Left ventricle myocardium superior (tissue), 1 donor: Measurements from ENCODE around the gene TBC1D16. TPM values are rescaled to one million over a fixed set of nuclear protein-coding genes. Genes with fewer than 3 reads are reported as not detected.

Experiments
- ATAC-seq: fragments of 200-7000 bp; cut with Tn5 transposase; one replicate; pipeline ENCODE4 v1.9.1; 2020; ENCODE audit warnings: mild to moderate bottlenecking, moderate library complexity
- DNase-seq: peaks from one replicate; pipeline ENCODE4 v3.0.0-alpha.2; 2020
- intact Hi-C: fragments of 100-400 bp; cut with micrococcal nuclease; formaldehyde crosslinking; loops from one replicate; pipeline ENCODE4 v1.11.0; 2022
- total RNA-seq: library from RNA; stranded (reverse); fragmentation: NEBNext Ultra II Directional; extraction: Animal tissue kit (Norgen Biotek cat#: 25700); gene quantifications from one replicate; pipeline ENCODE4 v1.2.1, GENCODE V29; 2021
- donor health status: DM: no; HTN: yes; CAD: no; lungs with severe emphysema.

Gene TBC1D16
- total RNA-seq, 1 donor from 2014 or later = 13.1 TPM

- intact Hi-C loops = no loop called here
- DNase-seq = no peak
- no peak for ATAC-seq
Measured at GRCh38 chr17:79892457-79893241, 143.0 kb downstream of the TBC1D16 start.

GRCh38 chr17:79891113-79891730, 144.4 kb downstream of the TBC1D16 start:
- ATAC-seq (no peak), DNase-seq (no peak)
- intact Hi-C loops = no loop called here

GRCh38 chr17:79890706-79891105, 145.0 kb downstream of the TBC1D16 start:
- DNase-seq (peak; percentile 39), ATAC-seq (peak; percentile 83)
- intact Hi-C loops = no loop called here

- ATAC-seq = no peak
- DNase-seq = no peak
- intact Hi-C loops = no loop called here
Measured at GRCh38 chr17:79888811-79889634, 146.6 kb downstream of the TBC1D16 start.

- no peak for ATAC-seq
- no peak for DNase-seq
- intact Hi-C loops = no loop called here
Measured at GRCh38 chr17:79888009-79888540, 147.6 kb downstream of the TBC1D16 start.

GRCh38 chr17:79887451-79887991, 148.2 kb downstream of the TBC1D16 start:
- intact Hi-C loops = no loop called here
- DNase-seq (no peak), ATAC-seq (no peak)

- intact Hi-C loops = no loop called here
- ATAC-seq (no peak), DNase-seq (no peak)
Measured at GRCh38 chr17:79883202-79883601, 152.5 kb downstream of the TBC1D16 start.

Other genes with a start within 250 kb of the TBC1D16 start
- 8.2 TPM for gene CBX8, start 238.8 kb downstream of the TBC1D16 start, total RNA-seq
- gene CBX4, start 196.4 kb downstream of the TBC1D16 start, total RNA-seq = 27.4 TPM
- 5.8 TPM for gene CCDC40, start 770 bp upstream of the TBC1D16 start, total RNA-seq
- gene GAA, start 65.7 kb upstream of the TBC1D16 start, total RNA-seq = 45.8 TPM
- gene EIF4A3, start 111.3 kb upstream of the TBC1D16 start, total RNA-seq = 31.6 TPM
- gene CARD14, start 134.2 kb upstream of the TBC1D16 start, total RNA-seq = not detected
- 11.4 TPM for gene SGSH, start 184.5 kb upstream of the TBC1D16 start, total RNA-seq
- gene SLC26A11, start 184.6 kb upstream of the TBC1D16 start, total RNA-seq = 10.6 TPM
- gene RNF213, start 225.0 kb upstream of the TBC1D16 start, total RNA-seq = 25.7 TPM